ENCODE results near the gene VAT1L. TPM values are rescaled to one million over a fixed set of nuclear protein-coding genes. Genes with fewer than 3 reads are reported as not detected.

The VAT1L gene
- total and polyA plus RNA-seq, 12 donors = 18.1 to 103 (median 38.2) TPM

- no peak for TF ChIP-seq POLR2A (IDR thresholded peaks at IDR 0.05)
- no peak for TF ChIP-seq CTCF (IDR thresholded peaks at IDR 0.05)
- H3K4me1 ChIP-seq (replicated peaks in 1 of 2) = no peaks in the 10 kb centered on the region
- intact Hi-C loops (cut with DNase I) = no loop called here
- no peak for DNase-seq
- no peaks in the 10 kb centered on the region for H3K9me3 ChIP-seq (replicated peaks in 1 of 3)
- no peaks in the 10 kb centered on the region for H3K27me3 ChIP-seq
- WGBS, 4 donors = 68 to 82% (median 78%) methylated on average over 3 of the region's 3 CpGs
- H3K36me3 ChIP-seq (replicated peaks in 1 of 2) = no peaks in the 10 kb centered on the region
- no peak overlapping the region for H3K27ac ChIP-seq
- no peak overlapping the region for H3K4me3 ChIP-seq
Observed at GRCh38 chr16:77910021-77910420, 121.7 kb downstream of the VAT1L start.

- Histone ChIP-seq H3K9me3 (replicated peaks in 1 of 3) (no peaks in the 10 kb centered on the region), H3K4me1 (replicated peaks in 1 of 2) (no peaks in the 10 kb centered on the region), H3K27me3 (no peaks in the 10 kb centered on the region), H3K27ac (no peak overlapping the region), H3K4me3 (no peak overlapping the region), H3K36me3 (replicated peaks in 1 of 2) (no peaks in the 10 kb centered on the region)
- 80 to 93% (median 87%) methylated on average over 4 of the region's 4 CpGs for WGBS, 4 donors
- no peak for DNase-seq
- TF ChIP-seq CTCF (IDR thresholded peaks at IDR 0.05) (no peak), POLR2A (IDR thresholded peaks at IDR 0.05) (no peak)
- intact Hi-C loops (cut with DNase I) = no loop called here
Observed at GRCh38 chr16:77912617-77913016, 124.3 kb downstream of the VAT1L start.

GRCh38 chr16:77913738-77914253 is 125.4 kb downstream of the VAT1L start:
- DNase-seq = no peak
- WGBS, 4 donors = 66 to 94% (median 77%) methylated on average over 2 of the region's 2 CpGs
- Histone ChIP-seq H3K9me3 (replicated peaks in 1 of 3) (no peaks in the 10 kb centered on the region), H3K4me1 (replicated peaks in 1 of 2) (no peaks in the 10 kb centered on the region), H3K4me3 (no peak overlapping the region), H3K36me3 (replicated peaks in 1 of 2) (no peaks in the 10 kb centered on the region), H3K27me3 (no peaks in the 10 kb centered on the region), H3K27ac (no peak overlapping the region)
- TF ChIP-seq CTCF (IDR thresholded peaks at IDR 0.05) = no peak
- TF ChIP-seq POLR2A (IDR thresholded peaks at IDR 0.05) = no peak
- intact Hi-C loops (cut with DNase I) = no loop called here

GRCh38 chr16:77916111-77916510 is 127.7 kb downstream of the VAT1L start:
- intact Hi-C loops (cut with DNase I) = no loop called here

More at GRCh38 chr16:77916111-77916510, 127.7 kb downstream of the VAT1L start:
- H3K4me1 ChIP-seq (replicated peaks in 1 of 2) = no peaks in the 10 kb centered on the region
- H3K27me3 ChIP-seq = no peaks in the 10 kb centered on the region
- H3K9me3 ChIP-seq (replicated peaks in 1 of 3) = no peaks in the 10 kb centered on the region
- WGBS, 4 donors = 92 to 97% (median 95%) methylated on average over 9 of the region's 9 CpGs
- no peak overlapping the region for H3K27ac ChIP-seq
- H3K4me3 ChIP-seq = no peak overlapping the region
- TF ChIP-seq CTCF (IDR thresholded peaks at IDR 0.05) = no peak
- TF ChIP-seq POLR2A (IDR thresholded peaks at IDR 0.05) = no peak
- DNase-seq = no peak
- no peaks in the 10 kb centered on the region for H3K36me3 ChIP-seq (replicated peaks in 1 of 2)

Measured in adrenal gland (tissue), 12 donors.